WTC11 (cell line): Measurements from ENCODE around the gene NFIA. TPM values are rescaled to one million over a fixed set of nuclear protein-coding genes. Genes with fewer than 3 reads are reported as not detected.

Experiments used
- ATAC-seq: fragments of 200-7000 bp; cut with Tn5 transposase; 2 replicates; pipeline ENCODE4 v1.10.0; 2021; ENCODE audit warnings: mild to moderate bottlenecking, moderate library complexity
- CTCF ChIA-PET: fragments of 300-600 bp; sonication (Branson Sonifier 250); formaldehyde crosslinking; loops from one replicate; lab custom pipeline; 2021; ENCODE audit warnings: antibody characterized with exemption; lab: Charles Lee
- POLR2A ChIA-PET: fragments of 350-600 bp; sonication (Branson Sonifier 250); formaldehyde crosslinking; loops from one replicate; lab custom pipeline; 2021; ENCODE audit warnings: antibody characterized with exemption; lab: Charles Lee
- DNase-seq: peaks from one replicate; pipeline ENCODE4 v3.0.0; 2021; ENCODE audit warnings: low spot score
- H3K27ac Mint-ChIP-seq: 2 replicates; pipeline ENCODE4 v1.8.0; 2021; ENCODE audit warnings: mixed read lengths
- H3K27me3 Mint-ChIP-seq: 2 replicates; pipeline ENCODE4 v1.8.0; 2021; ENCODE audit warnings: low read depth, mild to moderate bottlenecking, moderate library complexity, mixed read lengths
- H3K36me3 Mint-ChIP-seq: 2 replicates; pipeline ENCODE4 v1.8.0; 2021; ENCODE audit warnings: mixed read lengths
- H3K4me1 Mint-ChIP-seq: 2 replicates; pipeline ENCODE4 v1.8.0; 2022; ENCODE audit warnings: mixed read lengths
- H3K4me3 Mint-ChIP-seq: 2 replicates; pipeline ENCODE4 v1.8.0; 2021; ENCODE audit warnings: mild to moderate bottlenecking, moderate library complexity, mixed read lengths
- H3K9me3 Mint-ChIP-seq: 2 replicates; pipeline ENCODE4 v1.8.0; 2021; ENCODE audit warnings: mixed read lengths
- ELF4 ChIP-seq: sonication (generic); formaldehyde crosslinking; IDR thresholded peaks from 2 replicates; pipeline ENCODE4 v1.8.1; 2022; ENCODE audit warnings: low read depth, mild to moderate bottlenecking, moderate library complexity, missing genetic modification reagents
- FOXJ3 ChIP-seq: sonication (generic); formaldehyde crosslinking; IDR thresholded peaks from 2 replicates; pipeline ENCODE4 v1.9.0; 2021; ENCODE audit warnings: missing genetic modification reagents, mild to moderate bottlenecking, borderline replicate concordance
- KAT7 ChIP-seq: sonication (generic); formaldehyde crosslinking; IDR thresholded peaks from 2 replicates; pipeline ENCODE4 v1.8.1; 2023; ENCODE audit warnings: missing genetic modification reagents, mild to moderate bottlenecking, borderline replicate concordance
- MXD4 ChIP-seq: fragments of 250-450 bp; sonication (Bioruptor Pico); IDR thresholded peaks from 2 replicates; pipeline ENCODE4 v1.8.0; 2021; ENCODE audit warnings: mild to moderate bottlenecking, moderate library complexity, borderline replicate concordance
- MYBL2 ChIP-seq: sonication (generic); formaldehyde crosslinking; IDR thresholded peaks from 2 replicates; pipeline ENCODE4 v1.8.1; 2023; ENCODE audit warnings: mild to moderate bottlenecking, moderate library complexity, missing genetic modification reagents
- NFE2L1 ChIP-seq: sonication (generic); formaldehyde crosslinking; IDR thresholded peaks from 2 replicates; pipeline ENCODE4 v1.8.1; 2023; ENCODE audit warnings: missing genetic modification reagents
- TCF7 ChIP-seq: sonication (generic); formaldehyde crosslinking; IDR thresholded peaks from 2 replicates; pipeline ENCODE4 v1.8.0; 2022; ENCODE audit warnings: mild to moderate bottlenecking, low read depth, missing genetic modification reagents, moderate library complexity
- TEAD1 ChIP-seq: sonication (generic); formaldehyde crosslinking; IDR thresholded peaks from 2 replicates; pipeline ENCODE4 v1.8.0; 2022; ENCODE audit warnings: mild to moderate bottlenecking, missing genetic modification reagents
- USF2 ChIP-seq: sonication (generic); formaldehyde crosslinking; IDR thresholded peaks from 2 replicates; pipeline ENCODE4 v1.8.1; 2023; ENCODE audit warnings: mild to moderate bottlenecking, missing genetic modification reagents, moderate library complexity
- ZNF121 ChIP-seq: sonication (generic); formaldehyde crosslinking; IDR thresholded peaks from 2 replicates; pipeline ENCODE4 v1.8.0; 2023; ENCODE audit warnings: missing genetic modification reagents
- ZNF219 ChIP-seq: sonication (generic); formaldehyde crosslinking; IDR thresholded peaks from 2 replicates; pipeline ENCODE4 v1.8.0; 2023; ENCODE audit warnings: missing genetic modification reagents, mild to moderate bottlenecking, borderline replicate concordance
- ZNF423 ChIP-seq: fragments of 250-450 bp; sonication (Bioruptor Pico); IDR thresholded peaks from 2 replicates; pipeline ENCODE4 v2.1.2; 2022; ENCODE audit warnings: mild to moderate bottlenecking, moderate library complexity
- ZSCAN18 ChIP-seq: fragments of 250-450 bp; sonication (Bioruptor Pico); IDR thresholded peaks from 2 replicates; pipeline ENCODE4 v2.1.2; 2022; ENCODE audit warnings: mild to moderate bottlenecking, moderate library complexity
- total RNA-seq: library from RNA; stranded (reverse); gene quantifications from 3 replicates; pipeline ENCODE4 v1.2.3, GENCODE V29; 2021
- TF ChIP-seq, protein P1 (sequence below): sonication (generic); formaldehyde crosslinking; IDR thresholded peaks from 2 replicates; pipeline ENCODE4 v1.8.0; 2023; ENCODE audit warnings: mild to moderate bottlenecking, missing genetic modification reagents
- TF ChIP-seq, protein P2 (sequence below): sonication (generic); formaldehyde crosslinking; IDR thresholded peaks from 2 replicates; pipeline ENCODE4 v1.8.1; 2023; ENCODE audit warnings: mild to moderate bottlenecking, missing genetic modification reagents, moderate library complexity
- TF ChIP-seq, protein P3 (sequence below): fragments of 250-450 bp; sonication (Bioruptor Pico); IDR thresholded peaks from 2 replicates; pipeline ENCODE4 v1.9.0; 2021; ENCODE audit warnings: mild to moderate bottlenecking
- TF ChIP-seq, protein P4 (sequence below): sonication (generic); formaldehyde crosslinking; IDR thresholded peaks from 2 replicates; pipeline ENCODE4 v1.8.0; 2023; ENCODE audit warnings: missing genetic modification reagents, mild to moderate bottlenecking, borderline replicate concordance

The NFIA gene
- total RNA-seq, 1 experiment from 2014 or later, result 16.7 TPM

DNA sequence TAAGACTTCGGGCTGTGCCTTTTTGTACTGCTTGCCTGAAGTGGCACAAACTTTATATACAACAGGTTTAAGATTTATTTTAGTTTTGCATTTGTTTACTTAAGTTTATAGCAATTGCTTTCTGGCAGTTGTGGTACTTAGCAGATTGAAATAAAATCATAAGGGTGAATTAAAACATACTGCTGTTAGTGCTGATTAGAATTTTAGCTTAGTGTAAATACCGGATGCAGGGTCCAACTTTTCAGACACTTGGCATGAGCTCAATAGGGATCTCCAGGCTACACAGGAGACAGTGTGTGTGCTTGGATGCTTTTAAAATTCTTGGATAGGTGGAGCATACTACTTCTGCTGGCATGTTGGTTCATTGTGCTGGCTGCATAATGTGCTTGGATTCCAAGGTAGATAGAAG is 159.6 kb downstream of the NFIA start:
- Mint-ChIP-seq H3K4me3 (no peak overlapping the region), H3K4me1 (peaks cover 63% of the 10 kb centered on the region), H3K36me3 (peaks cover 13% of the 10 kb centered on the region), H3K9me3 (peaks cover 14% of the 10 kb centered on the region), H3K27me3 (no peaks in the 10 kb centered on the region), H3K27ac (no peak overlapping the region)
- ATAC-seq (no peak), DNase-seq (no peak)
- ChIA-PET CTCF (no interaction called here), POLR2A (interaction anchor here (0.5 kb wide), 1 partner anchor 8 kb away, joined by 5 read pairs; no protein-coding TSS in a partner anchor)
- TF ChIP-seq, protein P1, sequence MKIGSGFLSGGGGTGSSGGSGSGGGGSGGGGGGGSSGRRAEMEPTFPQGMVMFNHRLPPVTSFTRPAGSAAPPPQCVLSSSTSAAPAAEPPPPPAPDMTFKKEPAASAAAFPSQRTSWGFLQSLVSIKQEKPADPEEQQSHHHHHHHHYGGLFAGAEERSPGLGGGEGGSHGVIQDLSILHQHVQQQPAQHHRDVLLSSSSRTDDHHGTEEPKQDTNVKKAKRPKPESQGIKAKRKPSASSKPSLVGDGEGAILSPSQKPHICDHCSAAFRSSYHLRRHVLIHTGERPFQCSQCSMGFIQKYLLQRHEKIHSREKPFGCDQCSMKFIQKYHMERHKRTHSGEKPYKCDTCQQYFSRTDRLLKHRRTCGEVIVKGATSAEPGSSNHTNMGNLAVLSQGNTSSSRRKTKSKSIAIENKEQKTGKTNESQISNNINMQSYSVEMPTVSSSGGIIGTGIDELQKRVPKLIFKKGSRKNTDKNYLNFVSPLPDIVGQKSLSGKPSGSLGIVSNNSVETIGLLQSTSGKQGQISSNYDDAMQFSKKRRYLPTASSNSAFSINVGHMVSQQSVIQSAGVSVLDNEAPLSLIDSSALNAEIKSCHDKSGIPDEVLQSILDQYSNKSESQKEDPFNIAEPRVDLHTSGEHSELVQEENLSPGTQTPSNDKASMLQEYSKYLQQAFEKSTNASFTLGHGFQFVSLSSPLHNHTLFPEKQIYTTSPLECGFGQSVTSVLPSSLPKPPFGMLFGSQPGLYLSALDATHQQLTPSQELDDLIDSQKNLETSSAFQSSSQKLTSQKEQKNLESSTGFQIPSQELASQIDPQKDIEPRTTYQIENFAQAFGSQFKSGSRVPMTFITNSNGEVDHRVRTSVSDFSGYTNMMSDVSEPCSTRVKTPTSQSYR (CRISPR knock-in tag), result no peak
- no peak for TF ChIP-seq TCF7 (CRISPR knock-in tag)
- TF ChIP-seq ZNF121 (CRISPR knock-in tag), result no peak
- no peak for TF ChIP-seq MXD4 (CRISPR knock-in tag)
- TF ChIP-seq, protein P2, sequence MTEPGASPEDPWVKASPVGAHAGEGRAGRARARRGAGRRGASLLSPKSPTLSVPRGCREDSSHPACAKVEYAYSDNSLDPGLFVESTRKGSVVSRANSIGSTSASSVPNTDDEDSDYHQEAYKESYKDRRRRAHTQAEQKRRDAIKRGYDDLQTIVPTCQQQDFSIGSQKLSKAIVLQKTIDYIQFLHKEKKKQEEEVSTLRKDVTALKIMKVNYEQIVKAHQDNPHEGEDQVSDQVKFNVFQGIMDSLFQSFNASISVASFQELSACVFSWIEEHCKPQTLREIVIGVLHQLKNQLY, result no peak
- TF ChIP-seq NFE2L1, result no peak
- no peak for TF ChIP-seq TEAD1 (CRISPR knock-in tag)
- TF ChIP-seq ELF4 (CRISPR knock-in tag), result no peak
- TF ChIP-seq MYBL2, result no peak
- TF ChIP-seq FOXJ3, result no peak
- no peak for TF ChIP-seq ZNF423 (CRISPR knock-in tag)
- TF ChIP-seq KAT7 (CRISPR knock-in tag), result no peak
- no peak for TF ChIP-seq ZNF219 (CRISPR knock-in tag)
- TF ChIP-seq USF2 (CRISPR knock-in tag), result no peak
- TF ChIP-seq, protein P3, sequence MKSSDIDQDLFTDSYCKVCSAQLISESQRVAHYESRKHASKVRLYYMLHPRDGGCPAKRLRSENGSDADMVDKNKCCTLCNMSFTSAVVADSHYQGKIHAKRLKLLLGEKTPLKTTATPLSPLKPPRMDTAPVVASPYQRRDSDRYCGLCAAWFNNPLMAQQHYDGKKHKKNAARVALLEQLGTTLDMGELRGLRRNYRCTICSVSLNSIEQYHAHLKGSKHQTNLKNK (CRISPR knock-in tag), result no peak
- TF ChIP-seq ZSCAN18, result no peak
- TF ChIP-seq, protein P4, sequence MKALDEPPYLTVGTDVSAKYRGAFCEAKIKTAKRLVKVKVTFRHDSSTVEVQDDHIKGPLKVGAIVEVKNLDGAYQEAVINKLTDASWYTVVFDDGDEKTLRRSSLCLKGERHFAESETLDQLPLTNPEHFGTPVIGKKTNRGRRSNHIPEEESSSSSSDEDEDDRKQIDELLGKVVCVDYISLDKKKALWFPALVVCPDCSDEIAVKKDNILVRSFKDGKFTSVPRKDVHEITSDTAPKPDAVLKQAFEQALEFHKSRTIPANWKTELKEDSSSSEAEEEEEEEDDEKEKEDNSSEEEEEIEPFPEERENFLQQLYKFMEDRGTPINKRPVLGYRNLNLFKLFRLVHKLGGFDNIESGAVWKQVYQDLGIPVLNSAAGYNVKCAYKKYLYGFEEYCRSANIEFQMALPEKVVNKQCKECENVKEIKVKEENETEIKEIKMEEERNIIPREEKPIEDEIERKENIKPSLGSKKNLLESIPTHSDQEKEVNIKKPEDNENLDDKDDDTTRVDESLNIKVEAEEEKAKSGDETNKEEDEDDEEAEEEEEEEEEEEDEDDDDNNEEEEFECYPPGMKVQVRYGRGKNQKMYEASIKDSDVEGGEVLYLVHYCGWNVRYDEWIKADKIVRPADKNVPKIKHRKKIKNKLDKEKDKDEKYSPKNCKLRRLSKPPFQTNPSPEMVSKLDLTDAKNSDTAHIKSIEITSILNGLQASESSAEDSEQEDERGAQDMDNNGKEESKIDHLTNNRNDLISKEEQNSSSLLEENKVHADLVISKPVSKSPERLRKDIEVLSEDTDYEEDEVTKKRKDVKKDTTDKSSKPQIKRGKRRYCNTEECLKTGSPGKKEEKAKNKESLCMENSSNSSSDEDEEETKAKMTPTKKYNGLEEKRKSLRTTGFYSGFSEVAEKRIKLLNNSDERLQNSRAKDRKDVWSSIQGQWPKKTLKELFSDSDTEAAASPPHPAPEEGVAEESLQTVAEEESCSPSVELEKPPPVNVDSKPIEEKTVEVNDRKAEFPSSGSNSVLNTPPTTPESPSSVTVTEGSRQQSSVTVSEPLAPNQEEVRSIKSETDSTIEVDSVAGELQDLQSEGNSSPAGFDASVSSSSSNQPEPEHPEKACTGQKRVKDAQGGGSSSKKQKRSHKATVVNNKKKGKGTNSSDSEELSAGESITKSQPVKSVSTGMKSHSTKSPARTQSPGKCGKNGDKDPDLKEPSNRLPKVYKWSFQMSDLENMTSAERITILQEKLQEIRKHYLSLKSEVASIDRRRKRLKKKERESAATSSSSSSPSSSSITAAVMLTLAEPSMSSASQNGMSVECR (CRISPR knock-in tag), result no peak
